SK-N-SH treated with all-trans-retinoic acid at 6 μM for 48 hours (cell line): ENCODE data around the gene SH3BP5.
A peak's percentile ranks its signal among the peaks of the same experiment; 100 is the strongest.

Experiments used
- ATAC-seq: fragments of 200-7000 bp; cut with Tn5 transposase; 3 replicates; pipeline ENCODE4 v1.9.1; 2020; ENCODE audit warnings: mild to moderate bottlenecking, moderate library complexity
- ARNTL ChIP-seq: fragments of 450-650 bp; formaldehyde crosslinking; IDR thresholded peaks from 2 replicates; pipeline ENCODE4 v1.5.0; 2020; ENCODE audit warnings: low read depth, mild to moderate bottlenecking, moderate library complexity, borderline replicate concordance
- BACH2 ChIP-seq: fragments of 250-450 bp; sonication (Bioruptor Pico); IDR thresholded peaks from 2 replicates; pipeline ENCODE4 v1.9.0; 2021; ENCODE audit warnings: mild to moderate bottlenecking, borderline replicate concordance
- CSDC2 ChIP-seq: fragments of 250-450 bp; sonication (Bioruptor Pico); IDR thresholded peaks from 2 replicates; pipeline ENCODE4 v1.5.0; 2020; ENCODE audit warnings: mild to moderate bottlenecking, moderate library complexity
- ESRRG ChIP-seq: fragments of 250-450 bp; sonication (Bioruptor Pico); IDR thresholded peaks from 2 replicates; pipeline ENCODE4 v1.6.1; 2021; ENCODE audit warnings: mild to moderate bottlenecking
- GLIS3 ChIP-seq: fragments of 250-450 bp; sonication (Bioruptor Pico); IDR thresholded peaks from 2 replicates; pipeline ENCODE4 v1.5.0; 2020; ENCODE audit warnings: mild to moderate bottlenecking, moderate library complexity
- ISL1 ChIP-seq: fragments of 250-450 bp; sonication (Bioruptor Pico); IDR thresholded peaks from 2 replicates; pipeline ENCODE4 v2.1.2; 2022; ENCODE audit warnings: mild to moderate bottlenecking, moderate library complexity
- OSR1 ChIP-seq: fragments of 250-450 bp; sonication (Bioruptor Pico); IDR thresholded peaks from 2 replicates; pipeline ENCODE4 v1.8.0; 2022; ENCODE audit warnings: moderate library complexity, mild to moderate bottlenecking, inconsistent platforms
- PPARA ChIP-seq: fragments of 250-450 bp; sonication (Bioruptor Pico); IDR thresholded peaks from 2 replicates; pipeline ENCODE4 v1.5.0; 2020; ENCODE audit warnings: mild to moderate bottlenecking, borderline replicate concordance
- RARB ChIP-seq: fragments of 250-450 bp; sonication (Bioruptor Pico); IDR thresholded peaks from 2 replicates; pipeline ENCODE4 v1.8.0; 2021; ENCODE audit warnings: mild to moderate bottlenecking, moderate library complexity
- SNAI2 ChIP-seq: fragments of 250-450 bp; sonication (Bioruptor Pico); IDR thresholded peaks from 2 replicates; pipeline ENCODE4 v1.5.0; 2020; ENCODE audit warnings: mild to moderate bottlenecking, moderate library complexity
- TCF4 ChIP-seq: fragments of 250-450 bp; sonication (Bioruptor Pico); IDR thresholded peaks from 2 replicates; pipeline ENCODE4 v1.8.0; 2021; ENCODE audit warnings: mild to moderate bottlenecking, moderate library complexity, borderline replicate concordance
- TOX ChIP-seq: fragments of 250-450 bp; sonication (Bioruptor Pico); IDR thresholded peaks from 2 replicates; pipeline ENCODE4 v1.8.0; 2021; ENCODE audit warnings: mild to moderate bottlenecking, moderate library complexity, borderline replicate concordance
- ZC3H10 ChIP-seq: fragments of 250-450 bp; sonication (Bioruptor Pico); IDR thresholded peaks from 2 replicates; pipeline ENCODE4 v1.5.1; 2021; ENCODE audit warnings: mild to moderate bottlenecking, moderate library complexity
- ZFP3 ChIP-seq: fragments of 250-450 bp; sonication (Bioruptor Pico); IDR thresholded peaks from 2 replicates; pipeline ENCODE4 v1.5.0; 2020; ENCODE audit warnings: mild to moderate bottlenecking, moderate library complexity
- ZNF565 ChIP-seq: fragments of 450-650 bp; formaldehyde crosslinking; conservative IDR thresholded peaks from 2 replicates; pipeline ENCODE4 v1.5.0; 2020; ENCODE audit warnings: low read depth, mild to moderate bottlenecking, moderate library complexity
- ZNF70 ChIP-seq: fragments of 450-650 bp; formaldehyde crosslinking; IDR thresholded peaks from 2 replicates; pipeline ENCODE4 v1.5.0; 2020; ENCODE audit warnings: mild to moderate bottlenecking, moderate library complexity
- ZNF8 ChIP-seq: fragments of 450-650 bp; formaldehyde crosslinking; IDR thresholded peaks from 2 replicates; pipeline ENCODE4 v1.5.0; 2020; ENCODE audit warnings: mild to moderate bottlenecking, moderate library complexity
- TF ChIP-seq, protein P1 (sequence below): fragments of 250-450 bp; sonication (Bioruptor Pico); IDR thresholded peaks from 2 replicates; pipeline ENCODE4 v1.5.0; 2020; ENCODE audit warnings: mild to moderate bottlenecking, moderate library complexity
- TF ChIP-seq, protein P2 (sequence below): fragments of 250-450 bp; sonication (Bioruptor Pico); IDR thresholded peaks from 2 replicates; pipeline ENCODE4 v1.5.1; 2020; ENCODE audit warnings: low read depth, mild to moderate bottlenecking, moderate library complexity
- TF ChIP-seq, protein P3 (sequence below): fragments of 250-450 bp; sonication (Bioruptor Pico); IDR thresholded peaks from 2 replicates; pipeline ENCODE4 v1.5.1; 2021; ENCODE audit warnings: mild to moderate bottlenecking, moderate library complexity
- TF ChIP-seq, protein P4 (sequence below): fragments of 250-450 bp; sonication (Bioruptor Pico); IDR thresholded peaks from 2 replicates; pipeline ENCODE4 v1.8.0; 2020; ENCODE audit warnings: mild to moderate bottlenecking, moderate library complexity, borderline replicate concordance

Gene SH3BP5

DNA sequence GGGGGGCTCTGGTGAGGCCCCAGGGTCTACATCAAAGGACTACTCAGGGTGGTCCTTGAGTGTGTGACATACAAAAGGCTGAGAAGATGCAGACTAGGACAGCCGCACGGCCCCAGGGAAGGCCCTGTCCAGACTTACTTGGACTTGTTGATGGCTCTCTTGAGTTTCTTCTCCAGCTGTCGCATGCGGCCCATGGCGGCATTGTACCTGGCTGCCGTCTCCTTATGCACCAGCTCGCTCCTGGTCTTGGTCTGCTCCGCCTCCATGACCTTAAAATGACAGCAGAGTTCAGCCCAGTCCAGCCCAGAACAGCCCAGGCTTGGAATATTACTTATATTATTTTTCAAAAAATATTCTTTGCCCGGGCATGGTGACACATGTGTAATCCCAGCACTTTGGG lies 70.4 kb downstream of the SH3BP5 start:
- ATAC-seq, result no peak; the same call in 2 of the 3 replicates
- TF ChIP-seq CSDC2, result no peak
- TF ChIP-seq ESRRG (CRISPR knock-in tag), result no peak
- no peak for TF ChIP-seq ZNF8 (CRISPR knock-in tag)
- no peak for TF ChIP-seq TCF4
- no peak for TF ChIP-seq ZNF565
- no peak for TF ChIP-seq TOX
- no peak for TF ChIP-seq RARB (CRISPR knock-in tag)
- no peak for TF ChIP-seq ZC3H10
- TF ChIP-seq, protein P1, sequence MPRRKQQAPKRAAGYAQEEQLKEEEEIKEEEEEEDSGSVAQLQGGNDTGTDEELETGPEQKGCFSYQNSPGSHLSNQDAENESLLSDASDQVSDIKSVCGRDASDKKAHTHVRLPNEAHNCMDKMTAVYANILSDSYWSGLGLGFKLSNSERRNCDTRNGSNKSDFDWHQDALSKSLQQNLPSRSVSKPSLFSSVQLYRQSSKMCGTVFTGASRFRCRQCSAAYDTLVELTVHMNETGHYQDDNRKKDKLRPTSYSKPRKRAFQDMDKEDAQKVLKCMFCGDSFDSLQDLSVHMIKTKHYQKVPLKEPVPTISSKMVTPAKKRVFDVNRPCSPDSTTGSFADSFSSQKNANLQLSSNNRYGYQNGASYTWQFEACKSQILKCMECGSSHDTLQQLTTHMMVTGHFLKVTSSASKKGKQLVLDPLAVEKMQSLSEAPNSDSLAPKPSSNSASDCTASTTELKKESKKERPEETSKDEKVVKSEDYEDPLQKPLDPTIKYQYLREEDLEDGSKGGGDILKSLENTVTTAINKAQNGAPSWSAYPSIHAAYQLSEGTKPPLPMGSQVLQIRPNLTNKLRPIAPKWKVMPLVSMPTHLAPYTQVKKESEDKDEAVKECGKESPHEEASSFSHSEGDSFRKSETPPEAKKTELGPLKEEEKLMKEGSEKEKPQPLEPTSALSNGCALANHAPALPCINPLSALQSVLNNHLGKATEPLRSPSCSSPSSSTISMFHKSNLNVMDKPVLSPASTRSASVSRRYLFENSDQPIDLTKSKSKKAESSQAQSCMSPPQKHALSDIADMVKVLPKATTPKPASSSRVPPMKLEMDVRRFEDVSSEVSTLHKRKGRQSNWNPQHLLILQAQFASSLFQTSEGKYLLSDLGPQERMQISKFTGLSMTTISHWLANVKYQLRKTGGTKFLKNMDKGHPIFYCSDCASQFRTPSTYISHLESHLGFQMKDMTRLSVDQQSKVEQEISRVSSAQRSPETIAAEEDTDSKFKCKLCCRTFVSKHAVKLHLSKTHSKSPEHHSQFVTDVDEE (CRISPR knock-in tag), result no peak
- TF ChIP-seq ZNF70 (CRISPR knock-in tag), result no peak
- TF ChIP-seq, protein P2, sequence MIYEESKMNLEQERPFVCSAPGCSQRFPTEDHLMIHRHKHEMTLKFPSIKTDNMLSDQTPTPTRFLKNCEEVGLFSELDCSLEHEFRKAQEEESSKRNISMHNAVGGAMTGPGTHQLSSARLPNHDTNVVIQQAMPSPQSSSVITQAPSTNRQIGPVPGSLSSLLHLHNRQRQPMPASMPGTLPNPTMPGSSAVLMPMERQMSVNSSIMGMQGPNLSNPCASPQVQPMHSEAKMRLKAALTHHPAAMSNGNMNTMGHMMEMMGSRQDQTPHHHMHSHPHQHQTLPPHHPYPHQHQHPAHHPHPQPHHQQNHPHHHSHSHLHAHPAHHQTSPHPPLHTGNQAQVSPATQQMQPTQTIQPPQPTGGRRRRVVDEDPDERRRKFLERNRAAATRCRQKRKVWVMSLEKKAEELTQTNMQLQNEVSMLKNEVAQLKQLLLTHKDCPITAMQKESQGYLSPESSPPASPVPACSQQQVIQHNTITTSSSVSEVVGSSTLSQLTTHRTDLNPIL (CRISPR knock-in tag), result no peak
- TF ChIP-seq GLIS3 (CRISPR knock-in tag), result no peak
- TF ChIP-seq ARNTL (CRISPR knock-in tag), result no peak
- no peak for TF ChIP-seq BACH2 (CRISPR knock-in tag)
- TF ChIP-seq, protein P3, sequence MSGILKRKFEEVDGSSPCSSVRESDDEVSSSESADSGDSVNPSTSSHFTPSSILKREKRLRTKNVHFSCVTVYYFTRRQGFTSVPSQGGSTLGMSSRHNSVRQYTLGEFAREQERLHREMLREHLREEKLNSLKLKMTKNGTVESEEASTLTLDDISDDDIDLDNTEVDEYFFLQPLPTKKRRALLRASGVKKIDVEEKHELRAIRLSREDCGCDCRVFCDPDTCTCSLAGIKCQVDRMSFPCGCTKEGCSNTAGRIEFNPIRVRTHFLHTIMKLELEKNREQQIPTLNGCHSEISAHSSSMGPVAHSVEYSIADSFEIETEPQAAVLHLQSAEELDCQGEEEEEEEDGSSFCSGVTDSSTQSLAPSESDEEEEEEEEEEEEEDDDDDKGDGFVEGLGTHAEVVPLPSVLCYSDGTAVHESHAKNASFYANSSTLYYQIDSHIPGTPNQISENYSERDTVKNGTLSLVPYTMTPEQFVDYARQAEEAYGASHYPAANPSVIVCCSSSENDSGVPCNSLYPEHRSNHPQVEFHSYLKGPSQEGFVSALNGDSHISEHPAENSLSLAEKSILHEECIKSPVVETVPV, result no peak
- TF ChIP-seq PPARA (CRISPR knock-in tag), result no peak

- ATAC-seq, result peak; percentile 16; the same call in 1 of the 3 replicates
- TF ChIP-seq ZFP3 (CRISPR knock-in tag) (no peak), BACH2 (CRISPR knock-in tag) (no peak), ESRRG (CRISPR knock-in tag) (no peak), ZNF8 (CRISPR knock-in tag) (no peak), TCF4 (no peak), TOX (no peak), ARNTL (CRISPR knock-in tag) (no peak), RARB (CRISPR knock-in tag) (no peak)
- TF ChIP-seq, protein P4, sequence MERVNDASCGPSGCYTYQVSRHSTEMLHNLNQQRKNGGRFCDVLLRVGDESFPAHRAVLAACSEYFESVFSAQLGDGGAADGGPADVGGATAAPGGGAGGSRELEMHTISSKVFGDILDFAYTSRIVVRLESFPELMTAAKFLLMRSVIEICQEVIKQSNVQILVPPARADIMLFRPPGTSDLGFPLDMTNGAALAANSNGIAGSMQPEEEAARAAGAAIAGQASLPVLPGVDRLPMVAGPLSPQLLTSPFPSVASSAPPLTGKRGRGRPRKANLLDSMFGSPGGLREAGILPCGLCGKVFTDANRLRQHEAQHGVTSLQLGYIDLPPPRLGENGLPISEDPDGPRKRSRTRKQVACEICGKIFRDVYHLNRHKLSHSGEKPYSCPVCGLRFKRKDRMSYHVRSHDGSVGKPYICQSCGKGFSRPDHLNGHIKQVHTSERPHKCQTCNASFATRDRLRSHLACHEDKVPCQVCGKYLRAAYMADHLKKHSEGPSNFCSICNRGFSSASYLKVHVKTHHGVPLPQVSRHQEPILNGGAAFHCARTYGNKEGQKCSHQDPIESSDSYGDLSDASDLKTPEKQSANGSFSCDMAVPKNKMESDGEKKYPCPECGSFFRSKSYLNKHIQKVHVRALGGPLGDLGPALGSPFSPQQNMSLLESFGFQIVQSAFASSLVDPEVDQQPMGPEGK (CRISPR knock-in tag), result no peak
These were observed 71.1 kb downstream of the SH3BP5 start for GRCh38 chr3:15261274-15261673.

DNA sequence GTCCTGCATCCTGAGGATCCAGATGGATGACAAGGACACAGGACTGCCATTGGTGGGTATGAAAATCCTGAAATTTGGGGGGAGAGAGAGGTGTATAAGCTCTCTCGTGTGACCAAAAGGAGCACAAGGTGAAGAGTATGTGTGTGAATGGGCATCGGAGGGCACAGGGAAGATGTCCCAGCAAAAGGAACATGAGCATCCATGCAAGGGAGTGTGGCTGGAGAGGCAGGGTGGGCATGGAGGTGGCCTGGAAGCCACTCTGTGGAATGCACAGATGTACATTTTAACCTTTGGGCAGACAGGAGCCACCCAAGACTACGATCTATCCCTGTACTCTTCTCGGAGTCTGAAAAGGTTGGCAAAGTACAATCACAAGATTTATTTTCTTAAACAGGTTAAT lies 71.9 kb downstream of the SH3BP5 start:
- TF ChIP-seq, protein P1 (CRISPR knock-in tag), result no peak
- no peak for TF ChIP-seq ZNF70 (CRISPR knock-in tag)
- TF ChIP-seq, all 23 proteins: peak for 0
- ATAC-seq, result no peak; the same call in 2 of the 3 replicates

DNA sequence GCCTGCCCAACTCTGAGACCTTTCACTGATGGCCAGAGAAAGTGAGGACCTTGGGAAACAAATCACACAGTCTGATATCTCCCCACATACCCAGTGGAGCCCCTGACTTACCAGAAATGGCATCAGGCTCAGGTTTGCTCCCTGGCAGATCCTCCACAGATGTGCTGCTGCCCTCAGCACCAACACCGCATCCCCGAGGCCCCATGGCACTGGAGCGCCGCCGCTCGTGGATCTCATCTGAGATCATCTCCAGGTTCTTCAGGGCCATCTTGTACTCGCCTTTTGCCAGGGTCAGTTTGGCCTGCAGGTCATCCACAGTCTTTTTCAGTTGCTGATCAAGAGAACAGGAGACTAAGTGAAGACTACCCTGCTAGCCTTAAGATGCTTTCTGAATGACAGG lies 73.7 kb downstream of the SH3BP5 start:
- ATAC-seq, result no peak
- TF ChIP-seq, protein P1 (CRISPR knock-in tag), result no peak
- TF ChIP-seq GLIS3 (CRISPR knock-in tag), result no peak
- no peak for TF ChIP-seq ZNF565
- TF ChIP-seq SNAI2, result no peak
- no peak for TF ChIP-seq ESRRG (CRISPR knock-in tag)
- TF ChIP-seq RARB (CRISPR knock-in tag), result no peak
- TF ChIP-seq, protein P3, result no peak
- no peak for TF ChIP-seq OSR1 (CRISPR knock-in tag)
- TF ChIP-seq ISL1, result no peak
- no peak for TF ChIP-seq PPARA (CRISPR knock-in tag)
- TF ChIP-seq ZNF70 (CRISPR knock-in tag), result no peak
- TF ChIP-seq TCF4, result no peak
